HG03060 (cell line): ENCODE data around the gene ABCA7.

Experiments used
- ATAC-seq: cut with Tn5 transposase; IDR thresholded peaks from one replicate; pipeline ENCODE4 v1.9.1; 2021; ENCODE audit warnings: low read depth, moderate number of reproducible peaks; ENCODE audit not compliant: unreplicated experiment

Gene ABCA7

DNA sequence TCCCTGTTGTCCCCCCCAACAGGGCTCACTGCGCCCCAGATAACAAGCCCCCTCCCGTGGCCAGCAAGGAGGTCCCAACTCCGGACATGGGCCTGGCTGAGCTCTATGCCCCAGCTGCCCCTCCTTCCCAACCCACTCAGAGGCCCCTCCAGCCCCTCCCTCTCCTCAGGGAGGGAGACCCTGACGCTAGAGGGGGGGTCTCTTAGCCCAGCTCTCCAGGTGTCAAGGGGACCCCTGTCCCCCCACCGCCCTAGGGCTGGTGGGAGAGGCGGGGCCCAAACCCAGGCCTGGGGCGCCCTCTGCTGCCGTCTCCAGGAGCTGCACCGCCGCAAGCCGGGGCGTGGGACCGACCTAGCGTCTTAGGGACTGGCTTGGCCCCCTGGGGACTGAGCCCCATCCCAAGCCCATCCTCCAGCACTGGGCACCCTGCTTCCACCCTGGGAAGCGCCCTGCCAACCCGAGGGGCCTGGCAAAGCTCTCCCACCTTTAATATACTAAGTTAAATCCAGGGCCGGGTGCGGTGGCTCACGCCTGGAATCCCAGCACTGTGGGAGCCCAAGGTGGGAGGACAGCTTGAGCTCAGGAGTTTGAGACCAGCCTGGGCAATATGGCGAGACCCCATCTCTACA, 38.3 kb upstream of the ABCA7 start:
- ATAC-seq = no peak

DNA sequence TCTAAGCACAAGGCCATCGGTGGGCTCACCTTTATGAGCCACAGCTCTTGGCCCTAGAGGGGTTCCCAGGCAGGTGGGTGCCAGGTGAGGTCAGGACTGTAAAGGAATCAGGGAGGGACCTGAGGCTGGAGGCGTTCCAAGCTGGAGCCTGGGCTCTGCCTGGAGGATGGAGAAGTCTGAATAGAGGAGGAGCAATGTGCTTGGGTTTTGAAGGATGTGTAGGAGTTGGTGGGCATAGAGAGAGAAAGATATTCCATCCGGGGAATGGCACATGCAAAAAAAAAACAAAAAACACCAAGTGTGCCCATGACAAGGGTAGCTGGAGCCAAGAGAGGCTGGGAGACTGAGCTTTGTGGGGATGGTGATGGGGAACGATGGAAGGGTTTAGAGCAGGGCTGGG, 37.3 kb upstream of the ABCA7 start:
- no peak for ATAC-seq

DNA sequence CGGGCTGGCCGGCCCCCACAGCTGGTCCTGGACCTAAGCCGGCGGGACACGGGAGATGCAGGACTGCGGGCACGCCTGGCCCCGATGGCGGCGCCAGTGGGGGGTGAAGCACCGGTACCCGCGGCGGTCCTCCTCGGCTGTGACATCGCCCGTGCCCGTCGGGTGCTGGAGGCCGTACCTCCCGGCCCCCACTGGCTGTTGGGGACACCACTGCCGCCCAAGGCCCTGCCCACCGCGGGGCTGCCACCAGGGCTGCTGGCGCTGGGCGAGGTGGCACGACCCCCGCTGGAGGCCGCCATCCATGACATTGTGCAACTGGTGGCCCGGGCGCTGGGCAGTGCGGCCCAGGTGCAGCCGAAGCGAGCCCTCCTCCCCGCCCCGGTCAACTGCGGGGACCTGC, 36.6 kb upstream of the ABCA7 start:
- ATAC-seq = no peak

DNA sequence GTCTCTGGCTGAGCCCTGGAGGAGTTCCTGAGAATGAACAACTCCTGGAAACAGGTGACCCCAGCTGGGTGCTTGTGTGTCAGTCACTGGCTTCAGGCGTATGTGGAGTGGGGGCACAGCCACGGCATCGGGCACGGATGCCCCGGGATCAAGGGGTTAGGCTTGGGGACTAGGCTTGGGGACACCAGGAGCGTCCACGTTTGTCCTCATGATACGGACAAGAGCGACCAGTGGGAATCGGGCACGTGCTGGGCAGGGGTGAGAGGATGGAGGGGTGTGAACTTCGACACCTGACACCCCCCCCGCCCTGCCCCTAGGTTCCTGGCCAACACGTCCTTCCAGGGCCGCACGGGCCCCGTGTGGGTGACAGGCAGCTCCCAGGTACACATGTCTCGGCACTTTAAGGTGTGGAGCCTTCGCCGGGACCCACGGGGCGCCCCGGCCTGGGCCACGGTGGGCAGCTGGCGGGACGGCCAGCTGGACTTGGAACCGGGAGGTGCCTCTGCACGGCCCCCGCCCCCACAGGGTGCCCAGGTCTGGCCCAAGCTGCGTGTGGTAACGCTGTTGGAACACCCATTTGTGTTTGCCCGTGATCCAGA, 35.6 kb upstream of the ABCA7 start:
- ATAC-seq = no peak

DNA sequence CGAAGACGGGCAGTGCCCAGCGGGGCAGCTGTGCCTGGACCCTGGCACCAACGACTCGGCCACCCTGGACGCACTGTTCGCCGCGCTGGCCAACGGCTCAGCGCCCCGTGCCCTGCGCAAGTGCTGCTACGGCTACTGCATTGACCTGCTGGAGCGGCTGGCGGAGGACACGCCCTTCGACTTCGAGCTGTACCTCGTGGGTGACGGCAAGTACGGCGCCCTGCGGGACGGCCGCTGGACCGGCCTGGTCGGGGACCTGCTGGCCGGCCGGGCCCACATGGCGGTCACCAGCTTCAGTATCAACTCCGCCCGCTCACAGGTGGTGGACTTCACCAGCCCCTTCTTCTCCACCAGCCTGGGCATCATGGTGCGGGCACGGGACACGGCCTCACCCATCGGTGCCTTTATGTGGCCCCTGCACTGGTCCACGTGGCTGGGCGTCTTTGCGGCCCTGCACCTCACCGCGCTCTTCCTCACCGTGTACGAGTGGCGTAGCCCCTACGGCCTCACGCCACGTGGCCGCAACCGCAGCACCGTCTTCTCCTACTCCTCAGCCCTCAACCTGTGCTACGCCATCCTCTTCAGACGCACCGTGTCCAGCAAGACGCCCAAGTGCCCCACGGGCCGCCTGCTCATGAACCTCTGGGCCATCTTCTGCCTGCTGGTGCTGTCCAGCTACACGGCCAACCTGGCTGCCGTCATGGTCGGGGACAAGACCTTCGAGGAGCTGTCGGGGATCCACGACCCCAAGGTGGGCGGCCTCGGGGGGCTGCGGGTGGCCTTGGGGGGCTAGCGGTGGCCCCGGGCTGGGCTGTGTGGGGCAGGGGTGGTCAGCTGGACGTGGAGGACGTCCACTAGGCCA, 34.9 kb upstream of the ABCA7 start:
- ATAC-seq = no peak

DNA sequence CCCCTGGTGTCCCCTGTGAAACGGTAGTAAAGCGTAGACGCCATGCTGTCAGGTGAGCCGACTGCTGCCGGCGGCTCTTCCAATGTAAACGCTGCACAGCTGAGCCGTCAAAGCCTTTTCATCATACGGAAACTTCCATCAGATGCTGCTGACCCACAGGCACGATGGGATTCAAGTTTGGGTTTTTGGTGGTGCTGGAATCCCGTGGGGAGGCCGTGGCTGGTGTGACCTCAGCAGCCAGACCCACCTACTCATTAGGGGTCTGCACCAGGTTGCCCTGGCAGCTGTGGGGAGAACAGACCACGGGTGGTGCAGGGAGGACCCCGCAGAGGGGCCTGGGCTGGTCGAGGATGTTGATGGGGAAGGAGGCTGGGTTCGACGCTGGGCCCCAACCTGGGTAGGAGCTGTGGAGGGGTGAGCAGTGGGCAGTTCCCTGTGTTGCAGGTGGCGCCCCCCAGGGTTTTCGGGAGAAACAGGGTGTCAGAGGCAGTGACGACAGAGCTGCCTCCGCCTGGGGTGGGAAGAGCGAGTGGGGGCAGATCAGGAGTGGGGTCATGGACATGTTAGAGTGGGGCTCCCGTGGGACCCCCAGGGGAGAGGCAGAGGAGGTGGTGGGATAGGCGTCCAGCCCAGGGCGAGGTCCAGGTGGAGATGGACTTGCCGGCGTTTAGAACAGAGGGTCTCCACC, 33.1 kb upstream of the ABCA7 start:
- no peak for ATAC-seq

DNA sequence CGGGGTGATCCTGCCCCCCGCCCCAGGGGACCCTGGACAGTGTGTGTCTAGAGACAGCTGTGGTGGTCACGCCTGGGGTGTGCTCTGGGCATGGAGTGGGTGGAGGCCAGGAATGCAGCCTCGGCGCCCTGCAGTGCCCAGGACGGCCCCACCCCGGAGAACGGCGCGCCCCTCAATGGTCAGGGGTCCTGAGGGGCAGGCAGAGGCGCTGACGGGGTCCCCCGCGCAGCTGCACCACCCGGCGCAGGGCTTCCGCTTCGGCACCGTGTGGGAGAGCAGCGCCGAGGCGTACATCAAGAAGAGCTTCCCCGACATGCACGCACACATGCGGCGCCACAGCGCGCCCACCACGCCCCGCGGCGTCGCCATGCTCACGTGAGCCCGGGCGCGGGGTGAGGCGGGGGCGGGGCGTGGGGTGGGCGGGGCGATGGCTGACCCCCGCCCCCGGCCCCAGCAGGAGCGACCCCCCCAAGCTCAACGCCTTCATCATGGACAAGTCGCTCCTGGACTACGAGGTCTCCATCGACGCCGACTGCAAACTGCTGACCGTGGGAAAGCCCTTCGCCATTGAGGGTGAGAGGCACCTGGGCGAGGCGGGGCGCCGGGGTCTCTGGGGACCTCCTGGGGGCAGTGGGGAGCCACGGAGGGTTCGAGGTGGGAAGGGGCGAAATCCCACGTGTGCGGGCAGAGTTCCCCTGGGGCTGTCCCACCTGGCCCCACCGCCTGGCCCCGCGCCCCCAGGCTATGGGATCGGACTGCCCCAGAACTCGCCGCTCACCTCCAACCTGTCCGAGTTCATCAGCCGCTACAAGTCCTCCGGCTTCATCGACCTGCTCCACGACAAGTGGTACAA, 32.3 kb upstream of the ABCA7 start:
- no peak for ATAC-seq

DNA sequence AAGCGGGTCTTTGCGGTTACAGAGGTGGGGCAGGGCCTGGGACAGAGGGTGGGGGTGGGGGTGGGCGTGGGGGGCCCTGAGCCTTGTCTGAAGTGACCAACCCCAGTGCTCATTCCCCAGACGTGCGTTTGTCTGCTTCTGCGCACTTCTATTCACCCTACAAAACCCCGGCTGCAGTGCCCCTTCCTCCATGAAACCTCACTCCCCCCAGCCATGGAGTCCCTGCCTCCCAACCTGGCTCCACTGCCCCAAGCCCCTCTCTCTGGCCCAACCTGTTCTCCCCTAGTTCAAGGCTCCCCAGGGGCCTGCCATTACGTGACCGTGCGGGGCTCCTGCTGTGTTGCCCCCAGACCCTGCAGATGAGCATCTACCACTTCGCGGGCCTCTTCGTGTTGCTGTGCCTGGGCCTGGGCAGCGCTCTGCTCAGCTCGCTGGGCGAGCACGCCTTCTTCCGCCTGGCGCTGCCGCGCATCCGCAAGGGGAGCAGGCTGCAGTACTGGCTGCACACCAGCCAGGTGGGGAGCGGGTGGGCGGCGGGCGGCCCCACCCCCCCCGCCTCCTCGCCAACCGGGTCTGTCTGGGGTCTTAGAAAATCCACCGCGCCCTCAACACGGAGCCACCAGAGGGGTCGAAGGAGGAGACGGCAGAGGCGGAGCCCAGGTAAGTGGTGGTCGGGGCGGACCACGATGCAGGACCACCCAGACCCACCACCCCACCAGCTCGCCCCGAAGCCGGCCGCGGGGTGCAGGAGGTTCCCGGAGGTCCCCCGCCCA, 31.5 kb upstream of the ABCA7 start:
- no peak for ATAC-seq

DNA sequence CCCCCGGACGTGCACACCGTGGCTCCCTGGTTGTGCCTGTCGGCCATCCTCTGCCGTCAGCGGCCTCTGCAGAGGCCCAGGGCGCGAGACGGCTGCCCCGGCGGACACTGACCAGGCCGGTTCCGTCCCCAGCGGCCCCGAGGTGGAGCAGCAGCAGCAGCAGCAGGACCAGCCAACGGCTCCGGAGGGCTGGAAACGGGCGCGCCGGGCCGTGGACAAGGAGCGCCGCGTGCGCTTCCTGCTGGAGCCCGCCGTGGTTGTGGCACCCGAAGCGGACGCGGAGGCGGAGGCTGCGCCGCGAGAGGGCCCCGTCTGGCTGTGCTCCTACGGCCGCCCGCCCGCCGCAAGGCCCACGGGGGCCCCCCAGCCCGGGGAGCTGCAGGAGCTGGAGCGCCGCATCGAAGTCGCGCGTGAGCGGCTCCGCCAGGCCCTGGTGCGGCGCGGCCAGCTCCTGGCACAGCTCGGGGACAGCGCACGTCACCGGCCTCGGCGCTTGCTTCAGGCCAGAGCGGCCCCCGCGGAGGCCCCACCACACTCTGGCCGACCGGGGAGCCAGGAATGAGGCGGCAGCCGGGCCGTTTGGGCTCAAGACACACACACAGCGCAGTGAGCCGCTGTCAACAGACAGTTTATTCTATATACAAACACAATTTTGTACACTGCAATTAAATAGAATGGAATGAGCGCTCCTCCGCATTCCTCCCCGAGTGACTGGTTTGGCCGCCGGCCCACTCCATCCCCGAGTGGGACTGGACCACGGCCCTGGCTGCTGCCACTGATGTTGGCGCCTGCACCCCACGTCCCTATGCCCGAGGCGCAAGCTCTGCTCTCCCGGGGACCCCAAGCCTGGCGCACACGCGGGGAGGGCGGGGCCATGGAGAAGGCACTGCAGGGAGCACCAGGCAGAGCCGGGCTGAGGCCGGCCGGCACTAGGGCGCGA, 30.6 kb upstream of the ABCA7 start:
- no peak for ATAC-seq

DNA sequence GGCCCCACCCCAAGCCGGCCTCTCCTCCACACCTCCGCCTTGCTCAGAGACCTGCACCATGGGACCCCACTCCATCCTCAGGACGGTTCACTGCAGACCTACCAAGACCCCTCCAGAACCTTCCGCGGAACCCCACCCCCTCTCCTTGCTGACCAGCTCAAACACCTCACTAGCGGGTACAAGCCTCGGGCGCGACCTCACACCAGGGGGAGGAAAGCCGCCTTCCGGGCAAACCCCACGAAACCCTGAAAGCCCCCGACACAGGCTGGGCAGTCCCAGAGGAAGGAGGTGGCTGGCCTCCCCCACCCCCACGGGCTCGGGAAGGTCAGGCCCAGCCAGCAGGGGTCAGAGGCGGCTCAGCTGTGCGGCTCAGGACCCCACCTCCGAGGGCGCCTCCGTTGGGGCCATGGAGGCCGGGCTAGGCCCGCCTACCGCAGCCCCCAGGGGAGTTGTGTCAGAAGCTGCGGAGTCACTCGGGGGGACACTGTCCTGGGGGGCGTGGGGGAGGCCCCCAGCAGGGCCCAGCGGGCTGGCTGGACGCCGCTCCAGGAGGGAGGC, 29.8 kb upstream of the ABCA7 start:
- no peak for ATAC-seq

DNA sequence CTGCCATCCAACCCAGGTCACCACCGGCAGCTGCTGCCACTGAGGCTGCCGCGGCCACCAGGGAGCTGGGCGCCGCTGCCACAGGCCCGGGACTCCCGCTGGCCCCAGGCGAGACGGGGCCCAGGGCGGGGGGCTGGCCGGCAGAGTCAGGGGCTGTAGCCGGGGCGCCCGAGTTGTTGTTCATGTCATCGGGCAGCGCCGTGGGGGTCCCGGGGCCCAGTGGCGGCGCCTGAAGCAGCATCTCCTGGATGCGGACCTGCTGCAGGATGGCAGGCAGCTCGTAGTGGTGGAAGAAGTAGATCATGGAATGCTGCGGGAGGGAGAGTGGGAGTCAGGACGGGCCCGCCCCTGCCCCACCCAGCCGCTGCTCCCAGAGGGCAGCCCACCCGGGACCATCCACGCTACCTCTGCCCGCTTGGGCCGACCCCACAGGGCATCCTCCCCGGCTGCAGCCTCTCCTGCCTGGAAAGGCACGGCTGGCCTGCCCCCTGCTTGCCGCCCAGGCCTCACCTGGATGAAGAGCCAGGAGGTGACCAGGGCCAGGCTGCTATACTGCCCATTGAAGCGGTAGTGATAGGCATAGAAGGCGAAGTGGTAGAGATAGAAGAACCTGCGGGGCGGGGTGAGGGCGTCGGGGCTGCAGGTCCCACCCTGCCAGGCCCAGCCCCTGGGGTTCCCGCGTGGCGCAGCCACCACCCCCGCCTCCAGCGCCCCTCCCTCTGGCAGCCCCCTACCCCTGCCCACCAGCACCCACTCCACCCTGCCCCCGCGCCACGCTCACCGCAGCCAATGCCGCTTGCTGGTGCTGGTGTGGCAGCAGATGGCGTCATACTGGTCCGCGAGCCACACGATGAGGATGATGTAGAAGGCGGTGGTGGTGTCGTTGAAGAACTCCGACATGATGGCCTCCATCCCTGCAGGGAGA, 29.1 kb upstream of the ABCA7 start:
- no peak for ATAC-seq

DNA sequence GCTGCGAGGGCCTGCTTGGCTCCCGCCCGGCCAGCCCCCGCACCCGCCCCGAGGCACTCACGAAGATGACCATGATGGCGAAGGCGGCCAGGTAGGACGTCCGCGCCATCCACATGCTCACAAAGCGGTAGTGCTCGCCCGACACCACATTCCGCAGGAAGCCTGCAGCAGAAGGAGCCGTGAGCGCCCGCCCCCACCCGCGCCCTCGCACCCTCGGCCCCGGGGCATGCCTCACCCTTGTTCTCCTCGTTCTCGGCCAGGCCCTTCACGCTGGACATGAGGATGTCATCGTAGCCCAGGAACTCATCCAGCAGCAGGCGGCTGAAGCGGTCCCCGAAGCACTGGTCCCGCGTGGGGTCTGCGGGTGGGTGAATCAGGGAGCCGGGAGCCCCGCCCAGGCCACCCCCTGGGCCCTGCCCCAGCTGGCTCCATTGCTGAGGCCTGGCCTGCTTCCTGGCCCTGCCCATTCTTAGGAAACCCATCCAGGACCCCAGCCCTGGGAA, 28.0 kb upstream of the ABCA7 start:
- no peak for ATAC-seq

DNA sequence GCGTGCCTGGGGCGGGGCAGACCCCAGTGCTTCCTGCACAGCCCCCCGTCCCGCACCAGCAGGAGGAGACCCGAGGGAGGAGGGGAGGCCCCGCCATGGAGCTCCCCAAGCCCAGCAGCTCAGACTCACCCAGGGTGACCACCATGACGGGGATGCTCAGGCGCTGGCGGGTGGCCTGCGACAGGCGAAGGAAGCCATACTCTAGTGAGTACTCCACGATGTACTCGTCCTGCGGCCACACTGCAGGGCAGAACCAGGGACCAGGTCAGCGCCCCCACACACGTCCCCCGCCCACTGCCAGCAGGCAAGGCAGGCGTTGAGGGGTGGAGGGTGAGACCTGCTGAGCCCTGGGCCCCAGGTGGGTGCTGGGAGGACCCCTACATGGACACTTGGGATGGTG, 27.6 kb upstream of the ABCA7 start:
- no peak for ATAC-seq

DNA sequence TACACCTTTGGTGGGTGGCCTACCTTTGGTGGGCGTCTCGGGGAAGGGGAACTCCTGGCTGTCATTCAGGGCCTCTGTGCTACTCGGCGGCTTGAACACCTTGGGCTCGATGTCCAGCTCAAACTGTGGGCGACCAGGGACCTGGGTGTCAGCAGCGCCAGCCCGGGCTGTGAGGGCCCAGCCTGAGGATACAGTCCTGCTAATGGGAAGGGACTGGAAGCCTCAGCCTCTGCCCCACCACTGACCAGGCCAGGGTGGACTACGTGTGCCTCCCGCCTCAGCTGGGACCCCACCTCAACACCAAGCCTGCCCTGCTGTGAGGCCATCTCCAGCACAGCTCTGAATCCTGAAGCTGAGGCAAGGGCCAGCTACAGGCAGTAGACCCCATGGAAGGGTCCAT, 26.7 kb upstream of the ABCA7 start:
- ATAC-seq = no peak

DNA sequence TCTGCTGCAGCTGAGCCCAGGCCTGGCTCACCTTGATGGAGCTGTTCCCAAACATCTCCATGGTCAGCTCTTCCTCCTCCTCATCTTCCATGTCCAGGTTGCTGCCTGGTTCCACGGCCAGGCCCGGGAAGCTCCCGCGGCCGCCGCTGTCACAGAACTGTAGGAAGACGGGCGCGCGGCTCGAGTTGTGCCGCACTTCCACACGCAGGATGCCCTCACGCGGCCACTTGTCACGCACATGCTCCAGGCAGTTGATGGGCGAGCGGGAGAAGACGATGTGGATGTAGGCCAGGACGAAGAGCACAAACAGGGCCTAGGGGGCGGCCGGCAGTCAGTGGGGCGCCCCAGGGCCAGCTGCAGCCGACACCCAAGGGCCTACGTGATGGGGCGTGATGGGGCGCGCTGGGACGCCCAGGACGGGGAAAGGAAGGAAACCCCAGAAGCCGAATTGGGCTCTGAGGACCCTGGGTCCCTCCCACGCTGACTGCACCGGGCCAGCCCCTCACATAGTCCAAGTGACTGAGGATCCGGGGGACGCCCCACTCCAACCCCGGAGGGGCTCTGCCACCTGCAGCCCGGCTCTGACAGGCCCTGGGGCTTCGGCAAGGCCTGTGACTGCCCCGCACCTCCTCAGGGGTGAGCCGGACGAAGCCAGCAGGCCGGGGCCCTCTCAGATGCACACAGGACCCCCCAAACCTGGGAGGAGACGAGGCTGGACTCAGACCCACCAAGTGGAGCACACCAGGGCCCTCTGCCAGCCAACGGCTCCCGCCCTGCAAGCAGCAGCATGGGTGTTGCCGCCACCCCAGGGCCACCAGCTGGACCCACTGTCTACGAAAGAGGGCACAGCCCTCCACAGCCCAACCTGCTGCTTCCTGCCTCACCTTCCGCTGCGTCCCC, 25.5 kb upstream of the ABCA7 start:
- ATAC-seq = no peak
